Subcutaneous adipose tissue (tissue), 4 donors: ENCODE results near the gene DOCK6. TPM values are rescaled to one million over a fixed set of nuclear protein-coding genes. Genes with fewer than 3 reads are reported as not detected.

Experiments used
- total RNA-seq, 4 donors: library from RNA; depleted of rRNA; stranded (reverse); fragments of >200 nt; gene quantifications; one replicate each; pipeline ENCODE4 v1.1.0, GENCODE V29; 2016
- TF ChIP-seq, protein P1 (sequence below): fragments of 450-650 bp; IDR thresholded peaks from one replicate; pipeline ENCODE4 v1.5.1; 2016; ENCODE audit warnings: low read depth, mild to moderate bottlenecking, control low read depth, antibody characterized with exemption, moderate library complexity

DOCK6 gene
- total RNA-seq, 4 donors from 2014 or later = 28.4 to 149 (median 40.6) TPM

DNA sequence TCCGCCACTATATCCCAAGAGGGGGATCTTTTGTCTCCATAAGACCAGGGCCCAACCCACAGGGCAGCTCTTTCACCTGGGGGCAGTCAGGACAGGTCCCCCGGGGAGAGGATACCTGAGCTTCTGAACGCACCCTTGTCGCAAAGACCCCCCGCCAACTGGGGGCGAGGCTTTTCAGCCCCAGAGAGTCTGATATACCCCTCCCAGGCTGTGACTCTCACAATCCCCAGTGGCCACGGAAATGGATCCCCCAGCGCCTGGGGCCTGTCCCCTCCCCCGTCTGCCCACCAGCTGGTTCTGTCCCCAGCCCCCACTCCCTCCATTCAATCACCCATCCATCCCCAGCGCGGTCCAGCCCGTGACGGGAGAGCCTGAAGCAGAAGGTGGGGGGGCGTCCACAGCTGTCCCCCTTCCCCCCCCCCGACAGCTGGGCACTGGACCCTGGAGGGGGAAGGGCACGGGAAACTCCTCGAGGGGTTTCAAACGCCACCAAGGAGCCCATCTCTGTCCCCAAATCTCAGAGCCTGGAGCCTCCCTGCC is 823 bp downstream of the DOCK6 start:
- TF ChIP-seq, protein P1, sequence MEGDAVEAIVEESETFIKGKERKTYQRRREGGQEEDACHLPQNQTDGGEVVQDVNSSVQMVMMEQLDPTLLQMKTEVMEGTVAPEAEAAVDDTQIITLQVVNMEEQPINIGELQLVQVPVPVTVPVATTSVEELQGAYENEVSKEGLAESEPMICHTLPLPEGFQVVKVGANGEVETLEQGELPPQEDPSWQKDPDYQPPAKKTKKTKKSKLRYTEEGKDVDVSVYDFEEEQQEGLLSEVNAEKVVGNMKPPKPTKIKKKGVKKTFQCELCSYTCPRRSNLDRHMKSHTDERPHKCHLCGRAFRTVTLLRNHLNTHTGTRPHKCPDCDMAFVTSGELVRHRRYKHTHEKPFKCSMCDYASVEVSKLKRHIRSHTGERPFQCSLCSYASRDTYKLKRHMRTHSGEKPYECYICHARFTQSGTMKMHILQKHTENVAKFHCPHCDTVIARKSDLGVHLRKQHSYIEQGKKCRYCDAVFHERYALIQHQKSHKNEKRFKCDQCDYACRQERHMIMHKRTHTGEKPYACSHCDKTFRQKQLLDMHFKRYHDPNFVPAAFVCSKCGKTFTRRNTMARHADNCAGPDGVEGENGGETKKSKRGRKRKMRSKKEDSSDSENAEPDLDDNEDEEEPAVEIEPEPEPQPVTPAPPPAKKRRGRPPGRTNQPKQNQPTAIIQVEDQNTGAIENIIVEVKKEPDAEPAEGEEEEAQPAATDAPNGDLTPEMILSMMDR = no peak

DNA sequence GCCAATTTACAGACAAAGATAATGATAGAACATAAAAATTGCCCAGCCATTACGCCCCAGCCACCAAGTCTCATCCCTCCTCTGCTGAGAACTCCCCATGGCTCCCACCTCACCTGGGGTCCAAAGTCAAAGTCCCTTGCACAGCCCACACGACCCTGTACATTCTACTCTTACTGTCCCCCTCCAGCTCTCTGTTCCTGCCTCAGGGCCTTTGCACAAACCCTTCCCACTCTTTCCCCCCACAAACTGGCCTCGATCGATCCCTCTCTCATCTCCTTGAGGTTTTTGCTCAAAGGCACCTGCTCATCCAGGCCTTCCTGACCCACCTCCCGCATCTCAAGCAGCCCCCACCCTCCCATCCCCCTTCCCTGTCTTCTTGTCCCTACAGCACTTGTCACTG is 1.3 kb downstream of the DOCK6 start:
- TF ChIP-seq, protein P1 = no peak

DNA sequence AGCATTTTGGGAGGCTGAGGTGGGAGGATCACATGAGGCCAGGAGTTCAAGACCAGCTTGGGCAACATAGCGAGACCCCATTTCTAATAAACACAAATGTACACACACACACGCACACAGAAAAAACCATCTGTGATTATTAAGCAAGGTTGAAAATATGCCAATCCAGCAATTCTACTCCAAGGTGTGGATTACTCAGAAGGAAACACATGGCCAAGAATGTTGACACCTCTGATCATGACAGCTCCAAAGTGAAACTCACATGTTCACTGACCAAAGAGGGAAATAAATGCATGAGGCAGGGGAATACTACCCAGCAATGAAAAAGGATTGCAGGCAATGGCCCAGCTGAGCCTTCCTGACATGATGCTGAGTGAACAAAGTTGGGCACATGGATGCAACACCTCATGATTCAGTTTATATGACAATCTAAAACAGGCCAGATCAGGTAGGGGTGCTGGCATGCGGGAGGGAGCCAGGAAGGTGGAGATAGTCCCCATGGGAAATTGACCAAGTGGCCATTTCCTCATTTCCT is 4.4 kb downstream of the DOCK6 start:
- TF ChIP-seq, protein P1 = no peak

DNA sequence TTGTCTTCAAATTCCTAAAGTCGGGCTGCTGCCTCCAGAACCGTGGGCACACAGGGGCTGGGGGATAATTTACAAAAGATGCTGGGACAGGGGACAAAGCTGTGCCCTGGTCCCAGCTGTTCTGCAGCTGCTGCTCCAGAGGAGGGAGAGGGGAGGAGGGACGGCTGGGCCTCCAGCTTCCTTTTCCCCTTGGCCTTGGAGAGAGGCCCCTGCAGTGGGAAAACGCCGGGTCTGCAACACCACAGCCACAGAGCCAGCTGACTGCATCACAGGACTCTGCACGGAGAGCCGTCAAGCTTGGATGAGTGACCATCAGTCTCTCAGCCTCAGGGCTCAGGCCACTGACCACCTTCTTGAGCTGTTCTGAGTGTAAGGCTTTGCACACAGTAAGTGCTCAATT is 6.1 kb downstream of the DOCK6 start:
- TF ChIP-seq, protein P1 = no peak

DNA sequence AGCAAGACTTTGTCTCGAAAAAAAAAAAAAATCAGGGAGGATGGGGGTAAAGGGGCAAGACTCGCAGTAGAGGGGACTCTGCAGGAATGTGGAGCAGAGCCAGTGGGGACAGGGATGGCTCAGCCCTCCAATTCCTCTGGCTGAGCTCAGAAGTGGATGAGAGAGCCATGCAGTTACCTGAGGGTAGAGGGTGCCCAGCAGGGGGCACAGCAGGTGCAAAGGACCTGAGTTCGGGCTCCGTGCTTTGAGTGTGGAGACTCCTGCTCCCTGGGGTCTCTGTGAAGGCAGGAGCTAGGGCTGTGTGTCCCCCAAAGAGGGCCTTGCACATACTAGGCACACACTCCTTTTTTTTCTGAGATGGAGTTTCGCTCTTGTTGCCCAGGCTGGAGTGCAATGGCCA is 7.7 kb downstream of the DOCK6 start:
- TF ChIP-seq, protein P1 = no peak

DNA sequence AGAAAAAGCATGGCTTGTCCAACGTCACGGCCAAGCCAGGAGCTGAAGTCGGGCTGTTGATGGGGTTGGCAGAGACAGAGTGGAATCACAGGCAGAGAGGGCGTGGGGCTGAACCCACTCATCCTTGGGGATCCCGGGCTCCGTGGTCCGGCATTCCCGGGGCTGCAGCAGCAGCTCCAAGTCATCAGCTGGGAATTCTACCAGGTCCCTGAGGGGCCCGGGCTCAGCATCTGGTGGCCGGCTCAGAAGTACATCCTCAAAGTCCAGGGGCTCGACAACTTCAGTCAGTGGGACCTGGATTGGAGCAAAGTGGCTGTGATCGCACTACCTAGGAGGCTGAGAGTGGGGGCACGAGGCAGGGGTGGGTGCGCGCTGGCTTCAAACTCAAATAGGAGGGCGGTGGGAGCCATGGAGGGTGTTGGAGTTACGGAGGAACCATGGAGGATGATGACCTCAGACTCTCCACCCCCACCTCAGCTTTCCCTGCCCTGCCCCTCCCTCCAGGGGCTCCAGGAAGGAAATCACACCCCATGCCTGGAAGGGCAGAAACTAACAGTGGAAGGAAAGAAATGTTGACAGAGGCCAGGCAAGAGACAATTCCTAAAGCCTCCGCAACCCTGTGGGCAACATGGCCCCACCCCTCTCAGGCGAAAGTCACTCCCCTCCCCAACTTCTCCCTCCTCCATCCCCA is 9.5 kb downstream of the DOCK6 start:
- TF ChIP-seq, protein P1 = no peak

DNA sequence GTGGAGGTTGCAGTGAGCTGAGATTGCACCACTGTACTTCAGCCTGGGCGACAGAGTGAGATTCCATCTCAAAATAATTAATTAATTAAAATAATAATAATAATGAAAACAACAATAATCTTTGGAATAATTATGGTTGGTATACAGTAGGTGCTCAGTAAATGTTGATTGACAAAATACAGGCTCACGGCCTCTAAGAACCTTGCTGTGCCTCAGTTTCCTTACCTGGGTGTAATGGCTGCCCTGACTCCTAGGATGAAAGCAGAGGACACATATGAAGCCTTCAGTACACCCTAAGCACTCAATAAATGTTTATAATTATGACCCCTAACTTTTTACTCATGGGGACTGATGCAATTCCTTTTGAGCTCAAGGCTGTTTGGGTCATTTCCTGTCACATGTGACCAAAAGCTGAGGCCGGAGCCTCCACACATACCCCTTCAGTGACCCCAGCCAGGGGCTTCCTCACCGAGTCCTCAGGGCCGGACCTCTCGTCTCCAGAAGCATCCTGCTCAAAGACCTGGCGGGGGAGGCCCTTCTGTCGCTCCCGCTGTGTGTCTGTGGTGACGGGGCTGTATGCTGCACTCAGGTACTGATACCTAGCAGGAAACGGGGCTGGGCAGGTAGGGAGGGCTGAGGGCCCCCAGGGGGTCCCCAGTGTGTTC is 10.5 kb downstream of the DOCK6 start:
- TF ChIP-seq, protein P1 = no peak
